ENCODE measurements around the gene ZNF784. TPM values are rescaled to one million over a fixed set of nuclear protein-coding genes. Genes with fewer than 3 reads are reported as not detected.
A peak's percentile ranks its signal among the peaks of the same experiment; 100 is the strongest.

Gene ZNF784
- total and polyA plus RNA-seq, 2 of the 13 experiments (the other 11 are each of a cell fraction or from before 2014, with no cell fraction given): 4.1 to 4.2 TPM

GRCh38 chr19:55655648-55656040 is 31.3 kb upstream of the ZNF784 start (continued):
- no peak for TF ChIP-seq TCF7 (IDR thresholded peaks at IDR 0.05; ENCODE audit: low read depth)
- no peak for TF ChIP-seq SPEN (CRISPR knock-in tag; IDR thresholded peaks at IDR 0.05; ENCODE audit: low read depth)
- TF ChIP-seq ATF3 (CRISPR knock-in tag; IDR thresholded peaks at IDR 0.05): no peak
- TF ChIP-seq REPIN1 (CRISPR knock-in tag; IDR thresholded peaks at IDR 0.05; ENCODE audit: borderline replicate concordance, low read depth): no peak
- TF ChIP-seq ZNF800 (CRISPR knock-in tag; IDR thresholded peaks at IDR 0.05): no peak
- TF ChIP-seq ZC3H13 (CRISPR knock-in tag; IDR thresholded peaks at IDR 0.05): no peak
- no peak for TF ChIP-seq CERS6 (CRISPR knock-in tag; IDR thresholded peaks at IDR 0.05)
- TF ChIP-seq MTF1 (CRISPR knock-in tag; IDR thresholded peaks at IDR 0.05): no peak; the same call in 1 of the 2 replicates
- no peak for TF ChIP-seq ZNF672 (CRISPR knock-in tag; IDR thresholded peaks at IDR 0.05)
- peak; percentile 5; the same call in 1 of the 2 replicates for TF ChIP-seq SIN3B (IDR thresholded peaks at IDR 0.05; ENCODE audit: low read length)
- no peak for TF ChIP-seq MAZ (IDR thresholded peaks at IDR 0.05; ENCODE audit: borderline replicate concordance, low read depth, low read length)
- no peak for TF ChIP-seq MAZ (CRISPR knock-in tag; IDR thresholded peaks at IDR 0.05; ENCODE audit: low read depth)
- no peak for TF ChIP-seq GLMP (CRISPR knock-in tag; IDR thresholded peaks at IDR 0.05; ENCODE audit: borderline replicate concordance)
- no peak for TF ChIP-seq NAIF1 (CRISPR knock-in tag; IDR thresholded peaks at IDR 0.05; ENCODE audit: borderline replicate concordance)
- no peak for TF ChIP-seq STAT6 (CRISPR knock-in tag; IDR thresholded peaks at IDR 0.05; ENCODE audit: borderline replicate concordance)
- TF ChIP-seq MXI1 (IDR thresholded peaks at IDR 0.05; ENCODE audit: borderline replicate concordance, low read depth, low read length): no peak
- no peak for TF ChIP-seq ZFP41 (CRISPR knock-in tag; IDR thresholded peaks at IDR 0.05; ENCODE audit: borderline replicate concordance)
- TF ChIP-seq ZBTB43 (CRISPR knock-in tag; conservative IDR thresholded peaks at IDR 0.05): no peak
- 0 out of 2 replicates have a peak, but pooled peaks have one; percentile 11 for TF ChIP-seq YEATS4 (CRISPR knock-in tag; IDR thresholded peaks at IDR 0.05; ENCODE audit: borderline replicate concordance)
- no peak for TF ChIP-seq FOXA3 (CRISPR knock-in tag; IDR thresholded peaks at IDR 0.05)
- TF ChIP-seq ZNF816 (CRISPR knock-in tag; IDR thresholded peaks at IDR 0.05; ENCODE audit: borderline replicate concordance): no peak
- peak; percentile 1; the same call in 1 of the 2 replicates for TF ChIP-seq ZSCAN31 (CRISPR knock-in tag; IDR thresholded peaks at IDR 0.05; ENCODE audit: low read depth)
- TF ChIP-seq NFYB (CRISPR knock-in tag; IDR thresholded peaks at IDR 0.05): no peak
- no peak for TF ChIP-seq KMT2A (CRISPR knock-in tag; IDR thresholded peaks at IDR 0.05)

Measured in HepG2 (cell line).